ENCODE measurements around the gene VEPH1.

The VEPH1 gene

DNA sequence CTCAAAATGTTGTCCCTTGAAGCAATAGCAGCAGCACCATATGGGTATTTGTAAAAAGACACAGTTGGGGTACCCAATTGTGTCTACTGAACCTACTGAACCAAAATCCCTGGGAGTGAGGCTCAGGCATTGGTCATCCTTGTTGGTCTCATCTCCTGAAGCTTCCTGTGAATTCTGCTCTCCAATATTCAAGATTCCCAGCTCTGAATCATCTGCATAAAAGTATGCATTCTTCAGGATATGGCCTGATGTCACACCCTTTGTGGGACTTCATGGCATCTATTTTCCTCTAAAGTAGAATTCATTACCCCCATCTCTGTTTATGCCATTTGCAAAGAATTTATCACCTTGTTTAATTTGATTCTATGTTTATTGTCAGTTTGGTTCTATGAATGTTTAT, 79.9 kb downstream of the VEPH1 start:
- DNase-seq = no peak

DNA sequence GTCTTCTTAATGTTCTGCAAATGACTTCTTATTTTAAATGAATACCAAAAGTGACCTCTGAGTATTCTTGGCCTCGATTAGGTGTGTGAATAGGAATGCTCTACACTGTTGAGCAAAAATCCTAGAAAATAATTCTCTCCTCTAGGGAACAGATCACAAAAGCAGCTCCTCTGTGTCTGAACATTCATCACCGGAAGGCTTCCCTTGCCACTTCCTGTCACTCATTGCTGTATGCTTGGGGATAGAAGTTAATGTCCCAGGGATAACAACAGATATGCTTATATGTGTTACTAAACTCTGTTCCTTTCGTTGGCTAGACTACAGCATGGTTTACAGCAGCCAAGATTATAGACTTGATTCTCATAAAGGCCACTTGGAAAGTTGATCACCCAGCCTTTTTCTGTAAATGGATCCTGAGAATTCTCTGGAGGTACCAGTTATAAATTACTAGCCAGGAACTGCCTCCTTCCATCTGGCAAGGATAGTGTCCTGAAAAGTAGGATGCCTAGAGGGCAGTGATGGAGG, 82.5 kb downstream of the VEPH1 start:
- DNase-seq = no peak

DNA sequence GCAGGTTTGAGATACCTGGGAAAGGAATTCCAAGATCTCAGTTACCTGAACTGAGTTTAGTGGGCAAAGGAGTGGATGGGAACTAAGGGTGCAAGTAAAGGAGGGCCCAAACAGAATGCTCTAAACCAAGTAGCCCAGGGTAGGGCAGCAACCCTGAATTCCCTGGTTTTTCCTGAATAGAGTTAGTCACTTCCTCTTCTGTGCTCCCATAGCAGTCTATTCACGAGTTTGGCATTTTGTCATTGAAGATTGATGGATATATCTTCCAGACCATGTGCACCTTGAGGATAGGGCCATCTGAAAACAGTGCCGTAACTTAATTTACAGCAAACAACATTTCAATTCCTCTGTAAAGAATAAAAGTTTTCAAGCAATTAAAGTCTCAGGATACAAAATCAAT, 85.1 kb downstream of the VEPH1 start:
- DNase-seq = no peak

DNA sequence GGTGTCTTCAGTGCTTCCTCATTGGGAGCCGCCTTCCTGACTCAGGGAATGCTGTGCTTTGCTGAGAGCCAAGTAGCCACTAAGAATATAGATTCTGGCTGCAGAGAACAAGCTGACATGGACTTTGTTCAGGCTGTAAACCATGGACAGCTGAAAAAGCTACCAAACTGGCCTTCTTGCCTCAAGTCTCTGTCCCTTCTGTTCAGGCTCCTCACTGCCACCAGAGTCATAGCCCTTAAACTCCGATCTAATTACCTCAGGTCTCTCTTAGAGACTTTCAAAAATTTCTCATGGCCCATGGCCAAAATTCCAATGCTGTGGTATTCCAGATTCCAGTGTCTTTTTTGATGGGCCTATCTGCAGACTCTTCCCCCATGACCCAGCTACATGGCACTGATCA, 86.0 kb downstream of the VEPH1 start:
- no peak for DNase-seq

DNA sequence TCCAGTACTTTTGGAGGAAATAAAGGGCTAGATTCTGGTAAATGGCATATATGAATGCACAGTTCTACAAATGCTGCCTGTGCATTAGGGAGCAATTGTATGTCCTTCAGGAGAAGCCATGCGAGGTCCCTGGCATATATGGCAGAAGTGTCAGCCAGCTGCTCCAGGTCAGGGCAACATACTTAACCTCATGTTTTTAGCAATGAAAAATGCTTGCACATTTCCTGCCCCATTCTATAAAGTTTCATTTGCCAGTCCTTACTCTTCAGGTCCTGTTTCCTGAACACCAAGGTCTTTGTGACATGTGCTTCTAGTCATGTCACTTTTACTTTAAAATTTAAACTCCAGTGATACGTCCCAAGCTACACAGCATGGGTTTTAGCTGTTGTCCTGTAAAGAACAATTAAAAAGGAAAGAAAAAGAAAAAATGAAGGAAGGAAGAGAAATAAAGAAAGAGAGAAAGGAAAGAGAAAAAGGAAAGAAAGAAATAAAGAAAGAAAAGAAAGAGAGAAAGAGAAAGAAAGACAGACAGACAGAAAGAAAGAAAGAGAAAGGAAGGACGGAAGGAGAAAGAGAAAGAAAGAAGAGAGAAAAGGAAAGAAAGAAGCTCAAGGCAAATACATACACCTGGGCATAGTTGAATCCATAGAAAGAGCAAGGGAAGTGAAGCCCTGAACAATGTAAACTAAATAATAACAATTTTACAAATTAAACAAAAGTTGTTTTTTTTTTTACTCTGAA, 86.7 kb downstream of the VEPH1 start:
- no peak for DNase-seq

DNA sequence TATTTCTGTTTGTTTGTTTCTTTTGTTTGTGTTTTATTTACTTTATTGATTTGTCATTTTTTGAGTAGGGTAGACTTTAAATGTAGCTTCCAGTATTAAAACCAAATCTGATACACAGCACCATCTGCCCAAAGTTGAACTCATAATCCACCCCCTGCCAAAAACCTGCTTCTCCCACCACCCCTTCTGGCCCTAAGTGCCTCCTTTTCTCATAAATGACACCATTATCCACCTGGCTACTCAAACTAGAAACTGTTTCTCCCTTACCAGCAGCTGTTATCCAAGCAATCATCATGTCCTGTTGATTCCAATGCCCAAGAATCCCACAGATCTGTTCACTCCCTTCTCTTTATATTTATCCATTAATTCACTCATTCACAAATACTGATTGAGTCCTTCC, 88.4 kb downstream of the VEPH1 start:
- peak; percentile 69 for DNase-seq

DNA sequence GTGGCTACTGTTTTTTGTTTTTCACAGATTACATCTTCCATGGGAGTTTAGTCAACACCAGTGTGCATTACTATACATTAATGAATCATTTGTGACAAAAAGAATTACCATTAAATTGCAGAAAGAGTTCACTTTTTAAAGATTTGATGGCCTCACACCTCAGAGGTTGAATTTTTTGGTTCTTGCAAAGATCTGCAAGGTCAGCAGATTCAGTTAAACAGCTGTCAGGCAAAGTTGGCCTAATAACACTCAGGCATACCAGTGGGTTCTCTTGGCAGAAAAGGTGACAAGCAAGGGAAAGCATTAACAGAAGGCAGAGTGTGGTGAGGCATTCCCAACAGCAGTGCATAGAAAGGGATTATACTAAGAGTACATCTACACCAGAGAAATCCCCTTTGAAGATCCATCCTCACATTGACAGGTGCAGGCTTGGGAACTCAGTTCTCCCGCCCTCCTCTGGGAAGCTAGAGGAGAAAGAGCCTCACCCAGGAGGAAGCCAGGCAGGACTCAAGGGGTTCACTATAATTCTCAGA, 90.8 kb downstream of the VEPH1 start:
- DNase-seq = peak; percentile 29

DNA sequence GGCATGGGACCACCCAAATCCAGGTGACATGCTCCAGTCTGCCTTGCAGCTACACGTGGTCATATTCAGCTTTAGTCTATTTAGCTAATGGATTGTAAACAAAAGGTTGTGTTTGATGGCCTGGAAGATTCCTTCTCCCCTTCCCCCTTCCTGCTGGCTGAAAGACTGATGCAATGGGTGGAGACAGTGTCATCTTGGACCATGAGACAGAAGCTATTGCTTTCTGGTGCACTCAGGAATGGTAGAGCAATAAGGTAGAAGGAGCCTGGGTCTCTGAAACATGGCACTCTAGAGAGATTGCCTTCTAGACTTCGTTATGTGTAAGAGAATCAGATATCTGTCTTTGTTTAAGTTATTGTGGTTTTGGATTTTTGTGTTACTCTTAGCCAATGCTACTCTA, 92.3 kb downstream of the VEPH1 start:
- DNase-seq = no peak

DNA sequence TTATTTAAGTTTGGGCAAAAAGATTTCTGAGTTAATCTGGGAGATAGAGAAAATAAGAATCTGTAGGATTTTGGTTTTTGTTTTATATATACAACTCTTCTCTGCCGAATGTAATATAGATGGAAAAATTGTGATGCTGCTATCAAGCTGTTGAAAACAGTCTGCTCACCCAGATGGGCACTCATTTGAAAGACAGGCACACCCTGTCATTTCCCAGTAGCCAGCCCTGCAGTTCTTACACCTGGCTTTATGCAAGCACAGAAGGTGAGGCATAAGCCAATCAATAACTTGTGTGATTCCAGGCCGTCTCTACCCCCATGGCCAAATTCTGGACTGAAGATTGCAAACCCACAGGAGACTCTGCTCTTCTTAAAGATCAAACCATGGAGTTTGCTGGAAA, 93.7 kb downstream of the VEPH1 start:
- DNase-seq = peak; percentile 41

DNA sequence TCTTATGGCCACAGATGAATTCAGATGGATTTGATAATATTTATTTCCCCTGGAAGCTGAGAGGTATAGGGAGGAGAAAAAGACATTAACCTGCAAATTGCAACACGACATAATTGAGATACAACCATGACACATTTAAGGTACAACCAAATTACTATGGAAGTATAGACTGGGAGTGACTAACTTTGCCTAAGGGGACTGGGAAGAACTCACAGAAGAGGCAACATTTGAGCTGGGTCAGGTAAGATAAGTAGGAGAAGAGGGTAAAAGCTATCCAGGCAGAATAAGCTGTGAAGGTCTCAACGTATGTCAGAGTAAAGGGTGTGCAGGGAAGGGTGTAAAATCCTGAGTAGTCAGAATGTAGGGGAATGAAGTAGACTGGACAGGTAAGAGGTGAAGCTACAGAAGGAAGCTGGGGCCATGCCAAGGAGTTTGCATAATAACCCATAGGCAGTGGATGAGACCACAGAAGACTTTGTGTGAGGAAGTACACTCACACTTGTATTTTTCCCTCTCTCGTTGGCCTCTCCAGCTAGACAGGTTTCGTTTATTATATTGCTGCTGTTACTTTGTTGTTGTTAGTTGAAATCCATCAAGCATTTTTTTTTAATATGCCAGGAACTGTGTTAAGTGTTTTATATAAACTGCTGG, 94.6 kb downstream of the VEPH1 start:
- no peak for DNase-seq

DNA sequence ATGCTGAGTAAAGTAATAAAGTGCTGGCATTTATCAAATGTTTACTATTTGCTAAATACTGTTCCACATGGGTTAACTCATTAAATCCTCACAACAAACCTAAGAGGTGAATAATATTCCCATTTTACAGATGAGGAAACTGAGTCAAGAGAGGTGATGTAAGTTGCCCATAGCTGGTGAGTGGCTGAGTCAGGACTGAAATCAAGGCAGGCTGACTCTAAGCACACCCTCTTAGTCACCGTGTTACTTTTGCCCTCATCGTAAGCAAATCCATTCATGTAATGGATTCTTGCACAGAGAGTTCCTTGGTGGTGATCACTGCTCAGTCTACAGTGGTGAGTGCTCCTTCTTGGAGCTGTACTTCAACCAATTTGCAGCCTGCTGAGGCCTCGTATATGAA, 95.4 kb downstream of the VEPH1 start:
- DNase-seq = no peak

DNA sequence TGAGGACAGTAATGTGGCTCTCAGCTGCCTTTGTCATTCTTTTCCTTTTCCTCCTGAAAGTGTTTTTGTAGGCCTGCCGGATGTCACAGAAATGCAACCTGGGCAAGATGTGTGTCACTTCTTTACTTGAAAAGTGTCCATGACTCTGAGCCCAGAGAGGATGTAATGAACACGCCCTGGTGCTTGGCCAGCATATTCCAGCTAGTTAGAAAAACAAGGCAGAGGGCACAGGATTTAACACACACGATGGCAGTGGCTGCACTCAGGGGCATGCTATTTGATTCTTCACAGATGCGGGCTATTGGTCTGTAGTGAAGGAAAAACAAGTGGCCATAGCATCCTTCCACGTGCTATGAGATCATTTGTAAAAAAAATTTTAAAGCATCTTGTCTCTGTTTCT, 96.8 kb downstream of the VEPH1 start:
- no peak for DNase-seq

DNA sequence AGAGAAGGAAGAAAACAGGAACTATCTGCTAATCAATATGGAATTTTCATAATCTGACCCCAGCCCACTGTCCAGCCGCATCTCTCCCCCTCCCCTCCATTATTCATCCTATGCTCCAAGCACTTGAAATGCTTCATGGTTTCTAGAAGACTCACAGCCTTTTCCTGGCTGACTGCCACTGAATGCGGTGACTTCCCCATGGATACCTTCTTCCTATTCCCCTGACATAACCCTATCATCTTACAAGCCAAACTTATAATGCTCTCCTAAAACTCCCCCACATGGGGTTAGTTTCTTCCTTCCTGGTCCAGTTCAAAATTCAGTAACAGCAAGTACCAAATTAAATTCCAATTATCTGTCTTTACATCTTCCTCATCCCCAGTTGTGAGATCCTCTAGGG, 97.8 kb downstream of the VEPH1 start:
- DNase-seq = no peak

DNA sequence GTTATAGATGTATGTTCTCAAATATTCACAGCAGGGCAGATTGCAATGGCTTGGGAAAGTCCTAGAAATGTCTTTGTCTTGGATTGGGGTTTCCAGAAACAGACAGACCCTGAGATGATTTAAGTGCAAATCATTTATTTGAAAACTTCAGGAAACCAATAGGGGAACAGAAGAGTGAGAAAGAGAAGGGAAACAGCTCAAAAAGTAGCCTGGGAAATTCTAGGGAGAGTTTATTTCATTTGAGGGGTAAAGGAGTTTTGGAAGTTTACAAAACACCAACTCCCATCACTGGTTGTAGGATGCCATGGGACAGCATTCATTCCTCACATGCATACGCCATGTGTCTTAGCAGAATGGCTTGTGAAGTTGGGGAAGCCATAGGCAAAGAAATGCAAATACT, 98.8 kb downstream of the VEPH1 start:
- DNase-seq = no peak

DNA sequence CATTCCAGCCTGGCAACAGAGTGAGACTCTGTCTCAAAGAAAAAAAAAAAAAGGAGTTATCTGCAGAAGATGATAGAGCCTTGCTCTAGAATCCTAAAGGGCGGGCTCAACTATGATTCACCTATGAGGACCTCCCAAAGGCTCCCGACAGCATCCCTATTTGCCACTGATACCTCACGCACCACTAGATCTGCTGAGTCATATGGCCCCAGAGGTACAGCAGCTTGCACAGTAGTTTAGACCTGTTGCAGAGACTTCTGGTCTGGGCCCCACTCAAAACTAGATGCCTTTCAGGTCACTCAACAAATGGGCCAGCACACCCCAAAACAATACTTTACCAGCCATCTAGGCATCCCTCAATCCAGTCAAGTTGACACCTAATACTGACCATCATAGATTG, 104.6 kb downstream of the VEPH1 start:
- DNase-seq = no peak

DNA sequence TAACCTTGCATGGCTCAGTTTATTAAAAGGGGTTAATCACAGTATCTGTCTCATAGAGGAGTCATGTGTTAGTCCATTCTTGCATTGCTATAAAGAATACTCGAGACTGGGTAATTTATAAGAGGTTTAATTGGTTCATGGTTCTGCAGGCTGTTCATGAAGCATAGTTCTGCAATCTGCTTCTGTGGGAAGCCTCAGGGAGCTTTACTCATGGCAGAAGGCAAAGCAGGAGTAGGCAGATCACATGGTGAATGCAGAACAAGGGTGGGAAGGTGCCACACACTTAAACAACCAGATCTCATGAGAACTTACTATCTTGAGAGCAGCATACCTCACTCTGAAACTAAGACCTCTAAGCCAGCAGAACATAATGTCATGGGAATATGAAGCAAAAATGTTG, 108.8 kb downstream of the VEPH1 start:
- DNase-seq = no peak

DNA sequence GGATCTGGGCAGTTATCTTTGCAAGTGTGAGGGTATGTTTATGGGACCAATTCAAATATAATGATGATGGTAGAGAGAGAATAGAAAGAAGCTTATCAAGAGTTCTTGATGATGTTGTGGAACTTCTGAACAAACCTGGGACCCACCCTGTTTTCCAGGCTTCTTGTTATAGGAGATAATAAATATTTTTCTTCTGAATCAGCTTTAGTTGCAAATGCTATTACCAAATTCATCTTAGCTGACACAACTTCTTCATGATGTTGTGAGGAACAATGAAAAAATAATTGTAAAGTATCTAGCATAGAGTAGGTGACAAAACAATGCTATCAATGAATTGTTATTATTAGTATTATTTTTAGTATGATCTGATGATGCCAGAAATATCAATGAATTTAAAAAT, 110.1 kb downstream of the VEPH1 start:
- no peak for DNase-seq

DNA sequence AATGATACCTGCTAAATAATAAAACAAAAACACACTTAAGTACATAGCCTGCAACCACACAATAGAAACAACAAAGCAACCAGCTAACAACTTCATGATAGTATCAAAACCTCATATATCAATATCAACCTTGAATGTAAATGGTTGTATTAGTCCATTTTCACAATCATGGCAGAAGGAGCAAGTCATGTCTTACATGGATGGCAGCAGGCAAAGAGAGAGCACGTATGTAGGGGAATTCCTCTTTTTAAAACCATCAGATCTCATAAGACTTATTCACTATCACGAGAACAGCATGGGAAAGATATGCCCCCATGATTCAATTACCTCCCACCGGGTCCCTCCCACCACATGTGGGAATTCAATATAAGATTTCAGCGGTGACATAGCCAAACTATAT, 111.1 kb downstream of the VEPH1 start:
- DNase-seq = no peak

DNA sequence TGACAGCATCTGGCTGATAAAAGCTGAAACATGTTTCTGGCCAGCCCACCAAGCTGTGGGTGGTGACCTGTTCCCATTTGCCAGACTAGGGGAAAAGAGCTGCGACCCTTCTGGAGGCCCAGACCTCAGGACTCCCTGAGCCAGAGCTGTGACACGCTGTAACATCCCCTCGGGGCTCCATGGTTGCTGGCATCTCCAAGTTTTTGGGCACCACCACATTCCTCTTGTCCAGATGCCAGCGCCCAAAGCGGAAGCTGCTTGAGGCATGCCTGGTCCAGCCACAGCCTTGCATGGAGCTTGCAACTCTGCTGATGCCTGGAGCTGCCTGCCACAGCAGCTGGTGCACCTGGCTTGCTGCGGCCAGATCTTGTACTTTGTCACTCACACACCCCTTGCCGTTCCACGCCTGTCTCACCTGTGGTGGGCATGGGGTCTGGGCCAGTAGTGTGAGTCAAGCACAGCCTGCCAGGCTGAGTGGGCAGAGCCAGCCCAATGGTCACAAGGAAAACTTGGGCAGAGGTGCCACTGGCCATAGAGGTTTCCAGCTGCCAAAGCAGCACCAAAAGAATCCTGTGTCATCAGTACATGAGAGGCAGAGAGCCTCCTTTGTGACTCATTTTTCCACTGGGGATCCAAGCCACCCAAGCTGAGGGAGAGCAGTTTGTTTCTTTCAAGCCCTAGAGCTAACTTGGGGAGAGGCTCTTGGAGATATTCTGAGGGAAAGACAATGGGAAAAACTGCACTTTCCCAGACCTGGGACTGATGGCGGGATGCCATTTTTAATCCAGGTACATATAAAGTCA, 112.3 kb downstream of the VEPH1 start:
- DNase-seq = no peak

DNA sequence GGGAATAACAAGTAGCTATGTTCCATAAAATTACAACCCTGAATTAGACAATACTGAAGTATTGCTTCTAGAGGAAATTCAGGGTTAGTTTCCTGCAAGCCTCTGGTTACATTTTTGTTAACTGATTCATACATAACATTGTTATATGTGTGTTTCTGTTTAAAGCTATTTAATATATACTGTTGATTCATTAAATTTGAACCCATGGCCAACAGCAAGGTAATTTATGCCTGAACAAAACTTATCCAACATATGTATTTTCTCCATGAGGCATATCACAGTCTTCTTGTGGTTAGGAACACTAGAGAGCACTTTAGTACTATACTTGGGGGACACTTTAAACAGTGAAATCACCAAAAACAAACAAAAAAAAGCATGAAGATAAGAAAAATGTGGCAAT, 114.2 kb downstream of the VEPH1 start:
- DNase-seq = no peak

DNA sequence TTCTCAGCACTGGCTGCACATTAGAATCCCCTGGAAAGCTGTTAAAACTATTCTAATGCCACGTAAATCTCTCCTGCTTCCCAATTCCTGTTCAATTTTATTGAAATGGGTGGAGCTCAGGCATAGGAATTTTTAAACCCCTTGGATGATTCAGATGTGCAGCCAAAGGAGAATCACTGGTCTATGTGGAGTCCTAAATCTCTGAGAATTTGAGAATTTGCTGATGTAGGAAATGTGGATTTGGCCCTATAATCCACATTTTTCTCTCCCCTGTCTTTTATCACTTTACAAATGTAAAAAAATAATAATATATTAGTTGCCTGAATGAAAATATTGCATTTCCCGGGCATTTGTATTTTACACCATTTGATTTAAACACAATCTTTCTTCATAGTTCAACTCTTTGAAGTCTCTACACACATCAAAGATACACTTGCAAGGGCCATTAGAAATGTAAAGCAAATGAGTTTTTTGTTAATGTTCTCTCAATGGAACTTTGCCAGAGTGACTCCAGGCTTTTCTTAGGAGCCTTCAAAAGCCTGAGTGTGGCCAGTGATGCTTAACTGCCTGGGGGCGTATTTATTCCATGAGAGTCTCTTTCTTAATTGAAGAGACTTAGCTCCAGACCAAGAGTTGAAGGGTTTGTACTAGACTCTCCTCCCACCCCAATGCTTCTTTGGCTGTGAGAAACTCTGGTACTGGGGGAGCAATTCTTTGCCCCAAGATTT, 115.3 kb downstream of the VEPH1 start:
- no peak for DNase-seq

DNA sequence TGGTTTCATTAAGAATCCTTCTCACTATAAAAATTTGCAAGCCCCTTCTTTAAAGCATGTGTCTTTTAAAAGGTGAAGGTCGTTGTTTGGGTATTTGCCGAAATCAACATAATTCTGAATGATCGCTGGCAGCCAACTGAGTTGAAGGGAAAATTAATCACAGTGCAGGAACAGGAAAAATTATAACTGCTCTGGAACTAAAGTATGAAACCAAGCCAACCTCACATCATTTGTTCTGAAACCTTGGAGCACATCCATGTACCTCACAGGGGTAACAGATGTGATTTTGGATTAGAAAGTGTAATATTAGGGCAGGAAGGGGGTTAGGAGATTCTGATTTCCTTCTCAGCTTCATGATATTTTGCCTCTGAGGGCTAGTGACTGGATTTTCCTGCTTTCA, 118.7 kb downstream of the VEPH1 start:
- DNase-seq = peak; percentile 65

DNA sequence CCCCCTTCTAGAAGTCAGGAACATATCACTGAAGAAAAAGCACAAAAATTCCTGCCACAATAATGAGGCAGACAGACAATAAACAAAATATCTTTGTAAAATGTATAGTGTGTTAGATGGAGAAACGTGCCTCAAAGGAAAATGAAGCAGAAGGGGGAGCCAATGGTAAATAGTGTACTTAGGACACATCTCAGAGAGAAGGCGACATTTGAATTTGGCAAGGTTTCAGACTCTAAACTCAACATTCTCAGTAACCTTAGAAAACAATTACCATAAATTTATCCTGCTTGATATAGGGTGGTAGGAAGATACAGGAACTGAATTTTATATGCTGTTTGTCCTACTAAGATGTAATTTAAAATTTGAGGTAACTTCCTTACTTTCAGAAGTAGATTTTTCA, 119.2 kb downstream of the VEPH1 start:
- no peak for DNase-seq

Measured in NCI-H1694 (cell line).